ENCODE results near the gene PKNOX2.

Gene PKNOX2

DNA sequence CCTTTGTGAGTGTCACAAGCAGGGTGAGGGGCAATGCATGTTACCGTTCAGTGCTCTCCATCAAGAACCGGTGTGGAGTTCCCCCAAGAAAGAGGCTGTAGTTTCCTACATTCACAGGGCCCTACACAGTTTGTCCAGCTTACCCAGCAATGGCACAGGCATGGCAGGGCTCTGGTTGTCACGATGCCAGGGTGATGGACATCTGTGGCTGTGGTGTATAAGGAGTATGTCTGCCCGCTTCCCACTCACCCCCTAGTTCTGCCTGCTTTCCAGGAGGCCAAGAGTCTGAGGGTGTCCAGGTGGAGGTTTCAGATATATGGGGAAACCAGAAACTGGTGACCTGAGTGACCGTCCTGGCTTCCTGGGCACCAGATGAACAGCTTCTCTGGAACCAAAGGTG lies 116.1 kb downstream of the PKNOX2 start:
- no peak for DNase-seq (ENCODE audit: low read depth in 2 of 3, low spot score in 1 of 3)

- DNase-seq (ENCODE audit: low read depth in 2 of 3, low spot score in 1 of 3) = no peak
Observed at GRCh38 chr11:125281831-125282595, 117.5 kb downstream of the PKNOX2 start.

DNA sequence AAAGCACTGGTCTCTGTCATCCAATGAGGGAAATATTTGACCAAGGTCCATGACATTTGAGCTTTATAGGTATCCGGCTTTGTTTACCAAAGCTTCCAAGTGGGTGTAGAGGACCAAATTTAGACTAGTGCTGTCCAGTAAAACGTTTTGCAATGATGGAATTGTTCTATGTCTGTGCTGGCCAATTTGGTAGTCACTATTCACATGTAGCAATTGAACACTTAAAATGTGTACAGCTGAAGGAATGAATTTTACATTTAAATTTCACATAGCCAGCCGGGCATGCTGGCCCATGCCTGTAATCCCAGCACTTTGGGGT lies 118.0 kb downstream of the PKNOX2 start:
- DNase-seq (ENCODE audit: low read depth in 2 of 3, low spot score in 1 of 3) = no peak

DNA sequence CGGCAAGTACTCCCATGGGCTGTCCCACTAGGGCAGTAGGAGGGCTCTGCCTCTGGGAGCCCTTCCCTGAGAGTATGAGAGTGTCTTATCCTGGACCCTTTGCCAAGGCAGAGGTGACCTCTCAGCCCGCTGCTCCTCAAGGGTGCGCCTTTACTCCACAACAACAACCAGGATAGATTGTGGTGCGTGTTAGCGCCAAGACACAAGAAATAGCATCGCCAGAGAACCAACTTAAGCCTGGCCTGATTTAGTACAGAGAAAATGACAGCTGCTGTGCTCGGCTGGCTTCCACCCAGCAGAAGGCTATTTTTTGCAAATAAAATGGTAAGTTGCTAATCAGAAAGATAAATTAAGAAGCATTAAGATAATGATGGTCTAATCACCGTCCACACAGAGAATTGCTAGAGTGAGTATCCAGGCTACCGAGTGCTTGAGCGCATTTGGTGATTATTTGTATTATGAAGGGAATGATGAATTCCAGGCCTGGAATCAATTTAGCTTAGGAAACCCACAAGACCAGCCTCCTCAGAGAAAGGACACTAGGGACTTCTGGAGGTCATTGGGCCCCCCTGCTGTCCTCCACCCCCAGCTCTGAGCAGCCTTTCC lies 119.8 kb downstream of the PKNOX2 start:
- DNase-seq (ENCODE audit: low read depth in 2 of 3, low spot score in 1 of 3) = no peak

GRCh38 chr11:125285844-125286243 lies 121.3 kb downstream of the PKNOX2 start:
- DNase-seq (ENCODE audit: low read depth in 2 of 3, low spot score in 1 of 3) = no peak

- DNase-seq (ENCODE audit: low read depth in 2 of 3, low spot score in 1 of 3) = no peak
Observed at GRCh38 chr11:125286486-125286885, 121.9 kb downstream of the PKNOX2 start.

DNA sequence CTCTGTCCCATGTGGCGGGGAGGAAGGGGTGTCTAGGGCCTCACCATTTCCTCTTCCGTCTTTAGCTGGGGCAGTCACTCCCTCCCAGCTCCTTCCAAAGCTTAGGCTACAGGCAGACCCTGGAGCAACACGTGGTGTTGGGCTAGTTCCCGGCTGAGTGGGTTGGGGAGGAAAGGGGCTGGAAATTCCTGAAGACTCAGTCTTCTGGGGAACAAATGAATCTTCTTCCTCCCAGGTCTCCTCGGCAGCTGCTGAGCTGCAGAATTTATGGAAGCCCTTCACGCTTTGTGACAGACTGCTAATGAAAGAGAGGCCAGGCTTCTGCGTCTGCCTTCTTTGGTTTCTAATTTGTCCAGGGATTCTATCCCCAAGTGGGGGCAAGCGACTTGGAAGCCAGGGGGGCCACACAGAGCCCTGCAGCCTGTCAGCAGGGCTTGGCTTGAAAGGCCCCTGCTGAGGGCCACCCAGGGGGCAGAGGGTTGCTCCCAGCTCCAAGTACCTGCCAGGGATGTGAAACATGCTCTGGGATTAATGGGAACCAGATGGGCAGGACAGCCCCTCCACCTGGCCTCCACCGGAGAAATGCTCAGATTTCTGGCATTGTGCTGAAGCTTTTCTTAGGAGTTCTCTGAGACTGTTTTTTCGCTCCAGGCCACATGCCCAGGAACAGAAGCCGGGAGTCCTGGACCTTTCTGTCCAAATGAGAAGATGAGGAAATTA lies 123.1 kb downstream of the PKNOX2 start:
- DNase-seq (ENCODE audit: low read depth in 2 of 3, low spot score in 1 of 3) = no peak

GRCh38 chr11:125289419-125290098 lies 125.0 kb downstream of the PKNOX2 start:
- no peak for DNase-seq (ENCODE audit: low read depth in 2 of 3, low spot score in 1 of 3)

- no peak for DNase-seq (ENCODE audit: low read depth in 2 of 3, low spot score in 1 of 3)
Observed at GRCh38 chr11:125290263-125290662, 125.7 kb downstream of the PKNOX2 start.

- DNase-seq (ENCODE audit: low read depth in 2 of 3, low spot score in 1 of 3) = no peak
Observed at GRCh38 chr11:125292100-125292499, 127.5 kb downstream of the PKNOX2 start.

GRCh38 chr11:125293596-125293995 lies 129.0 kb downstream of the PKNOX2 start:
- DNase-seq (ENCODE audit: low read depth in 2 of 3, low spot score in 1 of 3) = no peak

- no peak for DNase-seq (ENCODE audit: low read depth in 2 of 3, low spot score in 1 of 3)
Observed at GRCh38 chr11:125295931-125296330, 131.4 kb downstream of the PKNOX2 start.

DNA sequence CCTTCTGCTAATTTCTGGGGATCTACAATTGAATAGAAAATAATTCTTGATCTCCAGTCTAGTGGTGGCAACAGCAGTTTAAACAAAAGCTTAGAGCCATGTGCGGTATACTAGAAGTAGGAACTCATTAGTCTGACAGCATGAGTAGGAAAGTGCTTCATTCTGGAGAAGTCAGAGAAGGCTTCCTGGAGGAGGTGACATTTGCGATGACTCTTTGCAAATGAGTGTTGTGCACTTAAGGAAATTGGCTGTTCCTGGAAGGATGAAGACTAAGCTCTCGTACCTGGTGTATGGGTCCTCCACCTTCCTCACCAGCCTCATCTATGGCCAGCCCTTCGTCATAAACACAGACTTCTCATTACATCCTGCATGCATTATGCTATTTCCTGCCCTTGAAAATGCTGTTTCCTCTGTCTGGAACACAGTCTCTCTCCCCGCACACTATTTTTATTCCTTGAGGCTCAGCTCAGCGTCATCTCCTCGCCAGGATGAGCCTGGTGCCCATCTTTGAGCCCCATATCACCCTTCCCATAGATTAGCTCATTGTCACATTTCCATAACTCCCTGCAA lies 132.9 kb downstream of the PKNOX2 start:
- DNase-seq (ENCODE audit: low read depth in 2 of 3, low spot score in 1 of 3) = no peak

DNA sequence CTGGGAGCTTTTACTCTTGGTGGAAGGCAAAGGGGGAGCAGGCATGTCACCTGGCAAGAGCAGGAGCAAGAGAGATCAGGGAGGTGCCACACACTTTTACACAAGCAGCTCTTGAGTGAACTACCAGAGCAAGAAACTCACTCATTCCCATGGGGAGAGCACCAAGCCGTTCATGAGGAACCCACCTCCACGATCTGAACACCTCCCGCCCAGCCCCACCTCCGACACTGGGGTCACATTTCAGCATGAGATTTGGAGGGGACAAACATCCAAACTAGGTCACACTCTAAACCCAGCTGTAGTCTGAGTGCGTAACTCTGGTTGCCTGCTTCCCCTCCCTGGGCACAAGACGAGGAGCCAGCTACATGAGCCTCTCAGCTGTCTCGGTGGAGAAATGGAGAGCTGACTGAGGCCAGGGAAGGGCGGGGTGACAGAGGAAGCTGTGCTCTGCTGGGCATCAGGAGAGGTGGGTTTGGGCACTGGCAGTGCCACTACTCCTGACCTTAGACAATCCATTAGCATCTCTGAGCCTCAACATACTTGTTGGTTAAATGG lies 134.6 kb downstream of the PKNOX2 start:
- no peak for DNase-seq (ENCODE audit: low read depth in 2 of 3, low spot score in 1 of 3)

DNA sequence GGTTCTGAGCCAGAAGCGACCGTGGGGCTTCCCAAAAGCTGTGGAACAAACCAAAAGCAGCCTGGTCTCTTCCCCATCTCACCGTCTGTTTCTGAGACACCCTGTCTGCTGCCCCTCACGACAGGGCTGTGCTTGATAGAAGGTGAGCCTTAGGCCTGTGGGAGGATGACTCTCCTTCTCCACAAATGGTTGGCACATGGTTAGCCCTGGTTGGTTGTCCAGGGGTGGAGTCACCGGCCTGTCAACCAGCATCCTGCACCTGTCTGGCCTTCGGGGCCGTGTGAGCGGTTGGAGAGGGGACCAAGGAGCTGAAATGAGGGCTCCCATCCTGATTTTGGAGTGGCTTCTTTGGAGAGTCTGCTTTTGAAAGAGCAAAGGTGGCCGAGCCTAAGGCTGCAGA lies 135.3 kb downstream of the PKNOX2 start:
- no peak for DNase-seq (ENCODE audit: low read depth in 2 of 3, low spot score in 1 of 3)

DNA sequence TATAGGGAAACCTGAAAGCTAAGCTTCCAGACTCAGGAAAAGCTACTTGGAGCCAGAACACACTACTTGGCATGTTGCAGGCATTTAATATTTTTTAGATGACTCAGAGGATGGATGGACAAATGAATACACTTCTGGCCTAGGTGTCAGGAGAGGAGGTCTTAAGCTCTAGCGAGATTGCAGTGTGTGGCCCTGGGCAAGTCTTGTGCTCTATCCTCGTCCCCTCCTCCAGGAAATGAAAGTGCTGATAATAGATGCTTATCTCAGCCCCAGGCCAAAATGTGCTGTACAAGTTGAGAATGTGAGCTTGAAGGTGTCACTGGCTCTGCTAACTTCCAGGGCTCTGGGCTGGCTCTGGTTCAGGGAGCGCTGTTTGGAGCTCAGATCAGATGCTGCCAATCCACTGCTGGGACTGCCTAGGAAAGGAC lies 136.3 kb downstream of the PKNOX2 start:
- no peak for DNase-seq (ENCODE audit: low read depth in 2 of 3, low spot score in 1 of 3)

DNA sequence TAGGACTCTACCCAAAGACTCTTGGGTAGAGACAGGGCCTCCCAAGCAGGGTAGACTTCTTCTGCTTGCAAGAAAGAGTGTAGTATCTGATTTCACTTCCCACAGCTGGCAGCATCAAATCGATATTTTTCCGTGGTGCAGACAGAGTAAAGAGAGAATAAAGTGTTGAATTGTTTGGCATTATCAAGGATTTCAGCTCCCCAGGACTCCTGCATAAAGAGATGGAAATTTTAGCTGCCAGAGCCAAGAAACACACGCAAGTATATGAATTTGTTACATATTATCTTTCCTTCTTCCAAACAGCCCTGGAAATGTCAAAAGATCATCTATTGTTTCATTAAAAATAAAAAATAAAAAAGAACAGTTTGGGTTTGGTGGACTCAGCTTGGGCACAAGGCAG lies 136.8 kb downstream of the PKNOX2 start:
- no peak for DNase-seq (ENCODE audit: low read depth in 2 of 3, low spot score in 1 of 3)

DNA sequence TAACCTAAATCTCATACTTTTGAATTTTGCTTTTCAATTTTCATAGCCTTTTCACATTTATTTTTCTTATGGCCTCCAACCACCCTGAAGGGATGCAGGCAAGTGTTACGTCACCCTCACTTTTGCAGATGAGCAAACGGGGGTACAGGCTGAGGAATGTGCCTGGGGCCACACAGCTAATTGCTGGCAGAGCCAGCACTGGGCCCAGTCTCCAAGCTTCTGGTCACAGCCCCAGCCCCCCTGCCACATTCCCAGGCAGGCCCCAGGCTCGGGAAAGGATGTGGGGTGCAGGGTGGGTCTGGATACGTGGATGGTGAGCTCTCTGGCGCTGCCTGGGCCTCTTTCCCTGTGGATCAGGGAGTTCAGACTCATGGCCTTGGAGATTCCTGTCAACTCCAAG lies 138.6 kb downstream of the PKNOX2 start:
- no peak for DNase-seq (ENCODE audit: low read depth in 2 of 3, low spot score in 1 of 3)

- DNase-seq (ENCODE audit: low read depth in 2 of 3, low spot score in 1 of 3) = no peak
Observed at GRCh38 chr11:125303694-125304093, 139.1 kb downstream of the PKNOX2 start.

- DNase-seq (ENCODE audit: low read depth in 2 of 3, low spot score in 1 of 3) = no peak
Observed at GRCh38 chr11:125304136-125304535, 139.6 kb downstream of the PKNOX2 start.

- no peak for DNase-seq (ENCODE audit: low read depth in 2 of 3, low spot score in 1 of 3)
Observed at GRCh38 chr11:125304876-125305275, 140.3 kb downstream of the PKNOX2 start.
